HepG2 (cell line): Measurements from ENCODE around the gene TEX261. TPM values are rescaled to one million over a fixed set of nuclear protein-coding genes. Genes with fewer than 3 reads are reported as not detected.

Experiments used
- ATAC-seq: fragments of 200-7000 bp; cut with Tn5 transposase; 3 replicates; pipeline ENCODE4 v1.9.1; 2020; ENCODE audit warnings: mild to moderate bottlenecking, moderate library complexity
- BruUV-seq: library from RNA; stranded (reverse); fragments of 400-500 nt; replicated peaks from 2 replicates; lab custom pipeline; 2021; lab: Mats Ljungman, UMichigan
- CTCF ChIA-PET: fragments of 300-600 bp; formaldehyde crosslinking; extraction: SDS; loops from one replicate; lab custom pipeline; 2021; ENCODE audit warnings: low total read pairs, inconsistent platforms, low intra/inter-chr PET ratio; lab: Yijun Ruan, JAX
- POLR2A ChIA-PET: fragments of 350-600 bp; sonication (Branson Sonifier 250); formaldehyde crosslinking; loops from one replicate; lab custom pipeline; 2020; ENCODE audit warnings: antibody characterized with exemption, inconsistent platforms; lab: Yijun Ruan, JAX
- DNase-seq: peaks from one replicate; pipeline ENCODE4 v3.0.0-alpha.2; 2015; ENCODE audit warnings: low spot score
- FAIRE-seq: peaks from 3 replicates; lab custom pipeline; 2011; peaks lifted over from hg19 to GRCh38; lab: Jason Lieb, UNC
- H2AFZ ChIP-seq: one replicate; pipeline ENCODE4 v1.6.1; 2011; ENCODE audit warnings: low read length, inconsistent platforms
- H3K27ac ChIP-seq: fragments of 300-600 bp; 3 replicates; pipeline ENCODE4 v1.8.0; 2011; ENCODE audit warnings: mixed run types, mild to moderate bottlenecking, mixed read lengths, low read length, inconsistent platforms; ENCODE audit not compliant: insufficient read depth; ENCODE audit errors: extremely low read length
- H3K27me3 ChIP-seq, 2 experiments: fragments of 200-600 bp in 1 of 2; 2 replicates in 1 of 2; 3 replicates in 1 of 2; pipeline versions ENCODE4 v1.6.0 to v1.8.0; 2011; ENCODE audit warnings: low read length in 2 of 2, mild to moderate bottlenecking in 2 of 2, moderate library complexity in 2 of 2, inconsistent platforms in 1 of 2; ENCODE audit not compliant: insufficient read depth in 2 of 2, control insufficient read depth in 1 of 2
- H3K36me3 ChIP-seq, 2 experiments: fragments of 200-600 bp in 1 of 2; replicated peaks in 1 of 2; 2 replicates in 1 of 2; 3 replicates in 1 of 2; pipeline versions ENCODE4 v1.5.1 to v1.8.0; 2011; ENCODE audit warnings: low read length in 2 of 2, inconsistent platforms in 1 of 2; ENCODE audit not compliant: insufficient read depth in 2 of 2, control insufficient read depth in 1 of 2
- H3K4me1 ChIP-seq: 2 replicates; pipeline ENCODE4 v1.5.1; 2012; ENCODE audit warnings: low read length, inconsistent platforms; ENCODE audit not compliant: insufficient read depth
- H3K4me2 ChIP-seq: 2 replicates; pipeline ENCODE4 v1.6.0; 2011; ENCODE audit warnings: low read depth, low read length, inconsistent platforms
- H3K4me3 ChIP-seq, 3 experiments: fragments of 200-600 bp in 1 of 3; sonication (generic), shearing (Covaris generic) in 1 of 3; replicated peaks in 1 of 3; 2 replicates each; pipeline ENCODE4 v1.5.1; 2011 to 2016; ENCODE audit warnings: low read length in 3 of 3, inconsistent platforms in 2 of 3, low read depth in 2 of 3, mild to moderate bottlenecking in 2 of 3, control low read depth in 1 of 3, mixed read lengths in 1 of 3; ENCODE audit not compliant: insufficient read depth in 1 of 3
- H3K79me2 ChIP-seq: one replicate; pipeline ENCODE4 v1.6.1; 2011; ENCODE audit warnings: low read length, inconsistent platforms; ENCODE audit not compliant: insufficient read depth
- H3K9ac ChIP-seq: 2 replicates; pipeline ENCODE4 v1.6.0; 2011; ENCODE audit warnings: mild to moderate bottlenecking, low read depth, low read length, inconsistent platforms; ENCODE audit not compliant: insufficient read depth
- H3K9me3 ChIP-seq: 2 replicates; pipeline ENCODE4 v1.5.1; 2012; ENCODE audit warnings: mild to moderate bottlenecking, low read length
- H4K20me1 ChIP-seq: 2 replicates; pipeline ENCODE4 v1.6.0; 2011; ENCODE audit warnings: inconsistent platforms, mild to moderate bottlenecking, low read length, moderate library complexity; ENCODE audit not compliant: insufficient read depth
- BCL3 ChIP-seq: sonication (generic); formaldehyde crosslinking; IDR thresholded peaks from 2 replicates; pipeline ENCODE4 v1.5.1; 2020; ENCODE audit warnings: mild to moderate bottlenecking, missing genetic modification reagents, moderate library complexity
- FLYWCH1 ChIP-seq: sonication (generic); formaldehyde crosslinking; IDR thresholded peaks from 2 replicates; pipeline ENCODE4 v1.8.1; 2023; ENCODE audit warnings: mild to moderate bottlenecking, missing genetic modification reagents
- JUN ChIP-seq: sonication (generic); formaldehyde crosslinking; IDR thresholded peaks from 2 replicates; pipeline ENCODE4 v1.4.0; 2020; ENCODE audit warnings: mild to moderate bottlenecking, missing genetic modification reagents
- KLF9 ChIP-seq: IDR thresholded peaks from 2 replicates; pipeline ENCODE4 v1.6.1; 2016; ENCODE audit warnings: low read depth
- MEIS1 ChIP-seq: sonication (generic); formaldehyde crosslinking; IDR thresholded peaks from 2 replicates; pipeline ENCODE4 v1.9.0; 2021; ENCODE audit warnings: mild to moderate bottlenecking, missing genetic modification reagents, moderate library complexity, borderline replicate concordance
- SNRNP70 ChIP-seq: fragments of 200-400 bp; formaldehyde crosslinking; IDR thresholded peaks from 2 replicates; pipeline ENCODE4 v1.6.1; 2017; ENCODE audit warnings: mild to moderate bottlenecking, low read depth, low read length, moderate library complexity
- TIGD3 ChIP-seq: sonication (generic); formaldehyde crosslinking; IDR thresholded peaks from 2 replicates; pipeline ENCODE4 v1.5.1; 2020; ENCODE audit warnings: mild to moderate bottlenecking, missing genetic modification reagents, borderline replicate concordance
- ZNF18 ChIP-seq: sonication (generic); formaldehyde crosslinking; IDR thresholded peaks from 2 replicates; pipeline ENCODE4 v1.8.0; 2022; ENCODE audit warnings: mild to moderate bottlenecking, missing genetic modification reagents; ENCODE audit not compliant: insufficient replicate concordance
- ZNF646 ChIP-seq: sonication (generic); formaldehyde crosslinking; IDR thresholded peaks from 2 replicates; pipeline ENCODE4 v1.9.0; 2021; ENCODE audit warnings: mild to moderate bottlenecking, missing genetic modification reagents
- WGBS: methylation state at CpG from one replicate; pipeline ENCODE4 v1.1.6; 2017; ENCODE audit warnings: low lambda C conversion rate; 5-methylcytosine and 5-hydroxymethylcytosine counted together
- in situ Hi-C: cut with HindIII; loops from 2 replicates; pipeline ENCODE4 v1.10.0; 2017; ENCODE audit warnings: low pct_unique_long_range_greater_than_20kb; ENCODE audit not compliant: extremely low pct_ligation_motif_present
- intact Hi-C: fragments of 100-400 bp; cut with micrococcal nuclease; formaldehyde crosslinking; loops from one replicate; pipeline ENCODE4 v1.10.0; 2022; ENCODE audit not compliant: unreplicated experiment
- polyA plus RNA-seq, 8 experiments: library from polyadenylated mRNA; depleted of rRNA in 3 of 8; stranded (reverse) in 7 of 8; unstranded in 1 of 8; fragments of >200 nt; fragmentation: Illumina TruSeq in 4 of 8; extraction: Trizol in 4 of 8; gene quantifications; 2 replicates each; pipeline versions ENCODE4 v1.2.1 to v1.2.3, GENCODE V29; 2011 to 2016; ENCODE audit warnings: low read depth in 4 of 8, missing spikeins in 1 of 8, mixed read lengths in 1 of 8; ENCODE audit not compliant: insufficient read depth in 1 of 8
- total RNA-seq, 5 experiments: library from RNA; depleted of rRNA; stranded (reverse); fragments of >200 nt; fragmentation: Illumina TruSeq; extraction: Trizol; gene quantifications; 2 replicates each; pipeline ENCODE4 v1.2.3, GENCODE V29; 2016; ENCODE audit warnings: low read depth in 1 of 5
- TF ChIP-seq, protein P1 (sequence below): sonication (generic); formaldehyde crosslinking; IDR thresholded peaks from 2 replicates; pipeline ENCODE4 v1.5.0; 2020; ENCODE audit warnings: mild to moderate bottlenecking, missing genetic modification reagents

Gene TEX261
- total and polyA plus RNA-seq, 2 of the 13 experiments (the other 11 are each of a cell fraction or from before 2014, with no cell fraction given): 43.8 to 78.7 TPM

GRCh38 chr2:70981421-70981820, 13.3 kb downstream of the TEX261 start (continued):
- TF ChIP-seq SNRNP70 (no peak), KLF9 (CRISPR knock-in tag) (no peak), BCL3 (CRISPR knock-in tag) (no peak), TIGD3 (CRISPR knock-in tag) (no peak)

DNA sequence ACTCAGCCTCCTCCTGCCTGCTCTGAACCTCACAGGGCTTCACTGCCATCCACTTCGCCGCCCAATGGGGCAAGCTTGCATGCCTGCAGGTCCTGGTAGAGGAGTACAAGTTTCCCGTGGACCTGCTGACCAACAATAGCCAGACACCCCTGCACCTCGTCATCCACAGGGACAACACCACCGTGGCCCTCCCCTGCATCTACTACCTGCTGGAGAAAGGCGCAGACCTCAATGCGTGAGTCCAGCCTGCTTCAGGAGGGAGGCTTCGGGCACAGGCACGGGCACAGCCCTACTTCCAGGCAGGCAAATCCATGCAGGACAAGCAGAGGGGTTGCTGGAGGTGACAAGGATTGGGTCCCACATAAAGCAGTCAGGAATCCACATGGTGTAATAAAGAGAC, 15.0 kb downstream of the TEX261 start:
- no peaks in the 10 kb centered on the region for H3K36me3 ChIP-seq
- no peak overlapping the region for H3K4me2 ChIP-seq
- H3K27ac ChIP-seq: no peak overlapping the region
- no peak overlapping the region for H3K4me3 ChIP-seq
- H3K9ac ChIP-seq: no peak overlapping the region
- H3K27me3 ChIP-seq: no peaks in the 10 kb centered on the region
- H4K20me1 ChIP-seq: no peaks in the 10 kb centered on the region
- H3K79me2 ChIP-seq: no peaks in the 10 kb centered on the region
- in situ Hi-C loops (no loop called here), intact Hi-C loops (no loop called here)
- FAIRE-seq (no peak), DNase-seq (no peak), ATAC-seq (no peak)
- no peaks in the 10 kb centered on the region for H3K9me3 ChIP-seq
- POLR2A ChIA-PET: no interaction called here
- peaks cover 14% of the 10 kb centered on the region for H3K4me1 ChIP-seq
- 94% methylated on average over 9 of the region's 9 CpGs for WGBS
- CTCF ChIA-PET: no interaction called here
- no peak overlapping the region for H2AFZ ChIP-seq
- BruUV-seq: no TSS peak
- no peak for TF ChIP-seq JUN (CRISPR knock-in tag)
- TF ChIP-seq MEIS1 (CRISPR knock-in tag): no peak
- no peak for TF ChIP-seq FLYWCH1 (CRISPR knock-in tag)
- TF ChIP-seq, protein P1, sequence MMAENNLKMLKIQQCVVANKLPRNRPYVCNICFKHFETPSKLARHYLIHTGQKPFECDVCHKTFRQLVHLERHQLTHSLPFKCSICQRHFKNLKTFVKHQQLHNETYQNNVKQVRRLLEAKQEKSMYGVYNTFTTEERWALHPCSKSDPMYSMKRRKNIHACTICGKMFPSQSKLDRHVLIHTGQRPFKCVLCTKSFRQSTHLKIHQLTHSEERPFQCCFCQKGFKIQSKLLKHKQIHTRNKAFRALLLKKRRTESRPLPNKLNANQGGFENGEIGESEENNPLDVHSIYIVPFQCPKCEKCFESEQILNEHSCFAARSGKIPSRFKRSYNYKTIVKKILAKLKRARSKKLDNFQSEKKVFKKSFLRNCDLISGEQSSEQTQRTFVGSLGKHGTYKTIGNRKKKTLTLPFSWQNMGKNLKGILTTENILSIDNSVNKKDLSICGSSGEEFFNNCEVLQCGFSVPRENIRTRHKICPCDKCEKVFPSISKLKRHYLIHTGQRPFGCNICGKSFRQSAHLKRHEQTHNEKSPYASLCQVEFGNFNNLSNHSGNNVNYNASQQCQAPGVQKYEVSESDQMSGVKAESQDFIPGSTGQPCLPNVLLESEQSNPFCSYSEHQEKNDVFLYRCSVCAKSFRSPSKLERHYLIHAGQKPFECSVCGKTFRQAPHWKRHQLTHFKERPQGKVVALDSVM (CRISPR knock-in tag): no peak
- TF ChIP-seq ZNF18 (CRISPR knock-in tag): no peak
- TF ChIP-seq ZNF646 (CRISPR knock-in tag): no peak
